Mesenteric fat pad (tissue), 1 donor: Measurements from ENCODE around the gene PCDHB12. TPM values are rescaled to one million over a fixed set of nuclear protein-coding genes. Genes with fewer than 3 reads are reported as not detected.

Experiments
- DNase-seq: peaks from one replicate; pipeline ENCODE4 v3.0.0-alpha.2; 2020; ENCODE audit warnings: low spot score
- total RNA-seq: library from RNA; stranded (reverse); fragmentation: NEBNext Ultra II Directional; extraction: Animal tissue kit (Norgen Biotek cat#: 25700); gene quantifications from one replicate; pipeline ENCODE4 v1.2.1, GENCODE V29; 2021
- donor health status: DM: yes; HTN: yes; CAD: no.

The PCDHB12 gene
- total RNA-seq, 1 donor from 2014 or later, result 3.3 TPM

DNA sequence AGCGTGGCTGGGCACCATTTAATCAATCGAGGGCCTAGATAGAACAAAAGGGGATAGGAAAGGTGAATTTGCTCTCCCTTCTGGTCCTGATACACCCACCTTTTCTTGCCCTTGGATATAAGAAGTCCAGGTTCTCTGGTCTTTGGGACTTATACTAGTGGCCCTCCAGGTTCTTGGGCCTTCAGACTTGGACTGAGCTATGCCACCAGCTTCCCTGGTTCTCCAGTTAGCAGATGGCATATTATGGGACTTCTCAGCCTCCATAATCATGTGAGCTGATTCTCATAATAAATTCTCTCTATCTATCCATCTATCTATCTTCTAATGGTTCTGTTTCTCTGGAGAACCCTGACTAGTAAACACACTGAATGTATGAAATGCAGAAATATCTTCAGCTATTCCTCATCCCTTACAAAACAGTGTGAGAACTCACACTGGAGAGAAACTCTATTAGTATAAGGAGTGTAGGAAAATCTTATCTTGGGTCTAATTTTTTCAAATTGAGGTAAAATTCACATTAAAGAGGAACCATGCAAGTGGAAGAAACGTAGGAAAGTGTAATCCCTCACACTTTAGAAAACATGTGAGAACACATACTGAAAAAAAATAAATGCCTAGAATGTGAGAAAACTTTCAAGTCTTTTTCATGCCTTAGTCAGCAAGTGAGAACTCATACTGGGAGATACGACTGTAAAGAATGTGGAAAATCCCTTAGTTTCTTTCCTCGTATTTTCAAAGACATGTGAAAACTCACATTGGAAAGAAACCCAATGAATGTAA lies 52.1 kb downstream of the PCDHB12 start:
- no peak for DNase-seq

DNA sequence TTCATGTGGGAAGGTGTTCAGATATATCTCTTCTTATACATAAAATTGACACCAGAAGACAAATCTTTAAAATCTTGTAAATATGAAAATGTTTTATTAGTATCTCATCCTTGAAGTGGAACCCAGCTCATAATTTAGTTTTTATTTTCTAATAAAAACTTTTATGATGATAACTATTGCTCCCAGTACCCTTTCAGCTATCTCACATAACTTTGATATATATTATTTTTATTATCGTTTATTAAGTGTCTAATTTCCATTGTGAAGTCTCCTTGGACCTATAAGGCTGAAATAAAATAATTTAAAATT lies 52.7 kb downstream of the PCDHB12 start:
- DNase-seq, result no peak

Other genes with a start within 250 kb of the PCDHB12 start
- 1.1 TPM for gene PCDHAC2, start 242.2 kb upstream of the PCDHB12 start, total RNA-seq
- gene PCDHB1, start 157.3 kb upstream of the PCDHB12 start, total RNA-seq, result not detected
- 3.4 TPM for gene PCDHB2, start 114.1 kb upstream of the PCDHB12 start, total RNA-seq
- 3.6 TPM for gene PCDHB3, start 108.2 kb upstream of the PCDHB12 start, total RNA-seq
- gene PCDHB4, start 86.9 kb upstream of the PCDHB12 start, total RNA-seq, result 2.5 TPM
- gene PCDHB5, start 73.5 kb upstream of the PCDHB12 start, total RNA-seq, result 1.5 TPM
- 0.48 TPM for gene PCDHB6, start 58.7 kb upstream of the PCDHB12 start, total RNA-seq
- 1.6 TPM for gene PCDHB7, start 36.1 kb upstream of the PCDHB12 start, total RNA-seq
- 2.4 TPM for gene PCDHB8, start 30.9 kb upstream of the PCDHB12 start, total RNA-seq
- 1.6 TPM for gene PCDHB16, start 26.3 kb upstream of the PCDHB12 start, total RNA-seq
- gene PCDHB9, start 21.6 kb upstream of the PCDHB12 start, total RNA-seq, result 1.0 TPM
- 1.4 TPM for gene PCDHB10, start 16.4 kb upstream of the PCDHB12 start, total RNA-seq
- gene PCDHB11, start 9.1 kb upstream of the PCDHB12 start, total RNA-seq, result 2.0 TPM
- gene PCDHB13, start 5.2 kb downstream of the PCDHB12 start, total RNA-seq, result 2.8 TPM
- 1.9 TPM for gene PCDHB14, start 14.6 kb downstream of the PCDHB12 start, total RNA-seq
- gene PCDHB15, start 36.7 kb downstream of the PCDHB12 start, total RNA-seq, result 3.4 TPM
- 0.61 TPM for gene SLC25A2, start 95.3 kb downstream of the PCDHB12 start, total RNA-seq
- 53.9 TPM for gene TAF7, start 112.1 kb downstream of the PCDHB12 start, total RNA-seq
- 0.48 TPM for gene PCDHGA1, start 121.8 kb downstream of the PCDHB12 start, total RNA-seq
- 3.7 TPM for gene PCDHGA2, start 130.0 kb downstream of the PCDHB12 start, total RNA-seq
- gene PCDHGA3, start 135.1 kb downstream of the PCDHB12 start, total RNA-seq, result 2.2 TPM
- 1.3 TPM for gene PCDHGB1, start 141.4 kb downstream of the PCDHB12 start, total RNA-seq
- 4.7 TPM for gene PCDHGA4, start 146.3 kb downstream of the PCDHB12 start, total RNA-seq
- gene PCDHGB2, start 151.3 kb downstream of the PCDHB12 start, total RNA-seq, result 3.1 TPM
- gene PCDHGA5, start 155.4 kb downstream of the PCDHB12 start, total RNA-seq, result 2.7 TPM
- gene PCDHGB3, start 161.5 kb downstream of the PCDHB12 start, total RNA-seq, result 2.7 TPM
- gene PCDHGA6, start 165.2 kb downstream of the PCDHB12 start, total RNA-seq, result 3.1 TPM
- 1.9 TPM for gene PCDHGA7, start 174.0 kb downstream of the PCDHB12 start, total RNA-seq
- gene PCDHGB4, start 179.0 kb downstream of the PCDHB12 start, total RNA-seq, result 3.2 TPM
- 0.87 TPM for gene PCDHGA8, start 183.9 kb downstream of the PCDHB12 start, total RNA-seq
- gene PCDHGB5, start 189.2 kb downstream of the PCDHB12 start, total RNA-seq, result 5.9 TPM
- gene PCDHGA9, start 194.1 kb downstream of the PCDHB12 start, total RNA-seq, result 3.9 TPM
- gene PCDHGB6, start 199.3 kb downstream of the PCDHB12 start, total RNA-seq, result 5.3 TPM
- 4.2 TPM for gene PCDHGA10, start 204.3 kb downstream of the PCDHB12 start, total RNA-seq
- gene PCDHGB7, start 209.0 kb downstream of the PCDHB12 start, total RNA-seq, result 8.1 TPM
- 3.1 TPM for gene PCDHGA11, start 212.3 kb downstream of the PCDHB12 start, total RNA-seq
- 4.6 TPM for gene PCDHGA12, start 221.8 kb downstream of the PCDHB12 start, total RNA-seq